KMS-11 (cell line): ENCODE results near the gene VGLL2.

Experiments
- H2AFZ ChIP-seq: fragments of 200-600 bp; sonication (generic); 2 replicates; pipeline ENCODE4 v1.6.1; 2016; ENCODE audit warnings: antibody characterized with exemption, mixed run types, low read depth
- H3K27ac ChIP-seq: fragments of 200-600 bp; sonication (generic); 2 replicates; pipeline ENCODE4 v1.6.1; 2016; ENCODE audit warnings: mild to moderate bottlenecking, mixed run types
- H3K27me3 ChIP-seq: fragments of 200-600 bp; sonication (generic); 2 replicates; pipeline ENCODE4 v1.6.1; 2017; ENCODE audit warnings: mild to moderate bottlenecking, low read depth, mixed run types, moderate library complexity; ENCODE audit not compliant: insufficient read depth
- H3K36me3 ChIP-seq: fragments of 200-600 bp; sonication (generic); 2 replicates; pipeline ENCODE4 v1.6.1; 2017; ENCODE audit warnings: mild to moderate bottlenecking, mixed run types; ENCODE audit not compliant: insufficient read depth
- H3K4me1 ChIP-seq: fragments of 200-600 bp; sonication (generic); 2 replicates; pipeline ENCODE4 v1.6.1; 2016; ENCODE audit warnings: mild to moderate bottlenecking, low read depth, mixed run types; ENCODE audit not compliant: poor library complexity, severe bottlenecking
- H3K4me2 ChIP-seq: fragments of 200-600 bp; sonication (generic); 2 replicates; pipeline ENCODE4 v1.7.0; 2016; ENCODE audit warnings: mild to moderate bottlenecking, mixed run types
- H3K4me3 ChIP-seq: fragments of 200-600 bp; sonication (generic); IDR thresholded peaks from 2 replicates; pipeline ENCODE4 v1.6.1; 2017; ENCODE audit warnings: low read depth, low read length, mixed read lengths; ENCODE audit not compliant: insufficient read depth
- H3K79me2 ChIP-seq: fragments of 200-600 bp; sonication (generic); 2 replicates; pipeline ENCODE4 v1.6.1; 2016; ENCODE audit warnings: low read depth, mixed run types; ENCODE audit not compliant: insufficient read depth
- H3K9ac ChIP-seq: fragments of 200-600 bp; sonication (generic); 2 replicates; pipeline ENCODE4 v1.6.1; 2016; ENCODE audit warnings: mild to moderate bottlenecking, mixed run types
- H4K20me1 ChIP-seq: fragments of 200-600 bp; sonication (generic); 2 replicates; pipeline ENCODE4 v1.6.1; 2016; ENCODE audit warnings: mild to moderate bottlenecking, mixed run types; ENCODE audit not compliant: insufficient read depth
- CTCF ChIP-seq: fragments of 200-600 bp; sonication (generic); conservative IDR thresholded peaks from 2 replicates; pipeline ENCODE4 v1.6.1; 2017; ENCODE audit warnings: low read depth, mild to moderate bottlenecking, antibody characterized with exemption, low read length, moderate library complexity, mixed read lengths

Gene VGLL2

GRCh38 chr6:117267054-117267347 lies 1.6 kb downstream of the VGLL2 start:
- Histone ChIP-seq H3K4me1 (peaks cover 6% of the 10 kb centered on the region), H3K9ac (no peak overlapping the region), H2AFZ (no peak overlapping the region), H4K20me1 (no peaks in the 10 kb centered on the region), H3K27ac (no peak overlapping the region), H3K4me3 (no peak overlapping the region), H3K27me3 (no peaks in the 10 kb centered on the region), H3K79me2 (no peaks in the 10 kb centered on the region), H3K36me3 (no peaks in the 10 kb centered on the region), H3K4me2 (no peak overlapping the region)
- TF ChIP-seq CTCF: no peak

DNA sequence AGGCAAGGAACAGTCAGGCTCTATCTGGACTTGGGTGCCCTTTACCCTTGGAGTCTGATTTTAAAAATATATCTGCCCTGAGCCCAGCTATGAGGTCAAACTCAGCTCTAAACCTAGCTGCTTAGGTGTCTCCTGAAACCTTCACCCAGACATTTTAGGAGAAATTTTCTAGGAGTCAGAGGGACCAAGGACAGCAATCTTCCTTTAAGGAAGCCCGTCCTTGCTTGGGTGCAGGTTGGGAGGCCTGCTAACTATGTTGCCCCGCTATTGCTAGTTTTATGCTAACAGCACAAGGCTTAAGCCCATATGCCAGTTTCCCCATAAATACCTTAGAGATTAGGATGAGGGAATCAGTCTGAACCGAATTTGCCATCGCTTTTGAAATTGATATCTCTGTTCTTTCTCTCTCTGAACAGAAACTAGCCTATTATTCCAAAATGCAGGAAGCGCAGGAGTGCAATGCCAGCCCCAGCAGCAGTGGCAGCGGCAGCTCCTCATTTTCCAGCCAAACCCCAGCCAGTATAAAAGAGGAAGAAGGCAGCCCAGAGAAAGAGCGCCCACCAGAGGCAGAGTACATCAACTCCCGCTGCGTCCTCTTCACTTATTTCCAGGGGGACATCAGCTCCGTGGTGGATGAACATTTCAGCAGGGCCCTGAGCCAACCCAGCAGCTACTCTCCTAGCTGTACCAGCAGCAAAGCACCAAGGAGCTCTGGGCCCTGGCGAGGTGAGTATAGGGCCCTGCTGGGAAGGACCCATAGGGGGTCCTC lies 2.6 kb downstream of the VGLL2 start:
- Histone ChIP-seq H4K20me1 (no peaks in the 10 kb centered on the region), H3K27me3 (no peaks in the 10 kb centered on the region), H3K27ac (no peak overlapping the region), H3K36me3 (no peaks in the 10 kb centered on the region), H3K9ac (no peak overlapping the region), H3K4me3 (no peak overlapping the region), H3K79me2 (no peaks in the 10 kb centered on the region), H3K4me2 (no peak overlapping the region), H2AFZ (no peak overlapping the region), H3K4me1 (peaks cover 15% of the 10 kb centered on the region)
- TF ChIP-seq CTCF: no peak

DNA sequence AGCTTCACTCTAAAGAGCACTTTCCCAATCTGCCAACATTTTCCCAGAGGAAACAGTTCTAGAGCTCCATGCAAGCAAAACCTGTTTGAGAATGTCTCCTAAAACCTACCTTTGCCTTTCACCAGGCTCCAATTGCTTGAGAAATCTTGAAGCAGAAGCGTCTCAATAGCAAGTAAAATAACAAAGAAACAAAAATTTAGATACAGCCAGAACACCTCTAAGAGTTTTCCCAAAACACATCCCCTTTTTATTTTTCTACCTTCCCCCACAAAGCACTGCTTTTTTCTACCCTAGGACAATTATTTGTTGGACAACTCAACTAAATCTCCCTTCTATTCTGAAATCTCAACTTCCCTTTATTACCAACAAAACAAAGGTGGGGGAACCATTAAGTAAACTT lies 3.6 kb downstream of the VGLL2 start:
- H2AFZ ChIP-seq: no peak overlapping the region
- peaks cover 21% of the 10 kb centered on the region for H3K4me1 ChIP-seq
- no peak overlapping the region for H3K4me2 ChIP-seq
- H3K27ac ChIP-seq: no peak overlapping the region
- TF ChIP-seq CTCF: no peak
- no peak overlapping the region for H3K4me3 ChIP-seq
- H3K36me3 ChIP-seq: no peaks in the 10 kb centered on the region
- no peaks in the 10 kb centered on the region for H4K20me1 ChIP-seq
- no peak overlapping the region for H3K9ac ChIP-seq
- no peaks in the 10 kb centered on the region for H3K79me2 ChIP-seq
- H3K27me3 ChIP-seq: no peaks in the 10 kb centered on the region

- Histone ChIP-seq H3K4me3 (no peak overlapping the region), H3K4me1 (peaks cover 21% of the 10 kb centered on the region), H3K36me3 (no peaks in the 10 kb centered on the region), H3K79me2 (no peaks in the 10 kb centered on the region), H4K20me1 (no peaks in the 10 kb centered on the region), H3K27ac (no peak overlapping the region), H3K27me3 (no peaks in the 10 kb centered on the region), H3K4me2 (no peak overlapping the region), H2AFZ (no peak overlapping the region), H3K9ac (no peak overlapping the region)
- TF ChIP-seq CTCF: no peak
Measured at GRCh38 chr6:117269638-117270054, 4.3 kb downstream of the VGLL2 start.
